Caco-2 (cell line): ENCODE results near the gene ZNF189. TPM values are rescaled to one million over a fixed set of nuclear protein-coding genes. Genes with fewer than 3 reads are reported as not detected.

ENCODE experiments used
- BruUV-seq: library from RNA; stranded (reverse); fragments of 400-500 nt; replicated peaks from 2 replicates; lab custom pipeline; 2021; lab: Mats Ljungman, UMichigan
- CTCF ChIA-PET: fragments of 300-600 bp; sonication (Branson Sonifier 250); formaldehyde crosslinking; loops from one replicate; lab custom pipeline; 2022; ENCODE audit warnings: antibody characterized with exemption; lab: Charles Lee
- POLR2A ChIA-PET: fragments of 300-600 bp; sonication (Branson Sonifier 250); formaldehyde crosslinking; loops from one replicate; lab custom pipeline; 2022; ENCODE audit warnings: antibody characterized with exemption; lab: Charles Lee
- DNase-seq, 2 experiments: peaks; one replicate each; pipeline versions ENCODE4 v3.0.0 to v3.0.0-alpha.2; 2020 to 2022
- H3K27me3 ChIP-seq: replicated peaks from 2 replicates; pipeline ENCODE4 v1.6.0; 2011; ENCODE audit warnings: low read length; ENCODE audit not compliant: control insufficient read depth, insufficient read depth
- H3K36me3 ChIP-seq: 2 replicates; pipeline ENCODE4 v1.5.1; 2011; ENCODE audit warnings: low read length; ENCODE audit not compliant: control insufficient read depth, insufficient read depth
- H3K4me1 ChIP-seq: fragments of 250-450 bp; sonication (Bioruptor Pico); 2 replicates; pipeline ENCODE4 v1.5.1; 2020; ENCODE audit warnings: mild to moderate bottlenecking
- H3K4me3 ChIP-seq: 2 replicates; pipeline ENCODE4 v1.5.1; 2011; ENCODE audit warnings: low read depth, mild to moderate bottlenecking, control low read depth, low read length
- H3K9me3 ChIP-seq: fragments of 250-450 bp; sonication (Bioruptor Pico); 2 replicates; pipeline ENCODE4 v1.5.1; 2020; ENCODE audit warnings: mild to moderate bottlenecking, moderate library complexity
- H3K27ac Mint-ChIP-seq: one replicate; pipeline ENCODE4 v1.8.0; 2022; ENCODE audit warnings: mixed read lengths; ENCODE audit not compliant: unreplicated experiment
- H3K27me3 Mint-ChIP-seq: one replicate; pipeline ENCODE4 v1.8.0; 2022; ENCODE audit warnings: mixed read lengths; ENCODE audit not compliant: insufficient read depth, unreplicated experiment
- H3K36me3 Mint-ChIP-seq: one replicate; pipeline ENCODE4 v1.8.0; 2022; ENCODE audit warnings: mild to moderate bottlenecking, mixed read lengths; ENCODE audit not compliant: insufficient read depth, unreplicated experiment
- H3K4me1 Mint-ChIP-seq: one replicate; pipeline ENCODE4 v1.8.0; 2022; ENCODE audit warnings: low read depth, mixed read lengths; ENCODE audit not compliant: unreplicated experiment
- H3K4me3 Mint-ChIP-seq: one replicate; pipeline ENCODE4 v1.8.0; 2022; ENCODE audit warnings: mild to moderate bottlenecking, moderate library complexity, mixed read lengths; ENCODE audit not compliant: unreplicated experiment
- H3K9me3 Mint-ChIP-seq: one replicate; pipeline ENCODE4 v1.8.0; 2022; ENCODE audit warnings: mixed read lengths; ENCODE audit not compliant: unreplicated experiment
- intact Hi-C: fragments of 100-400 bp; cut with micrococcal nuclease; formaldehyde crosslinking; loops from one replicate; pipeline ENCODE4 v1.10.0; 2022; ENCODE audit not compliant: unreplicated experiment
- total RNA-seq: library from RNA; stranded (reverse); gene quantifications from 2 replicates; pipeline ENCODE4 v1.2.3, GENCODE V29; 2022
- TF ChIP-seq, protein P1 (sequence below), 2 experiments: fragments of 200-600 bp in 1 of 2; IDR thresholded peaks; 1 replicate in 1 of 2; 2 replicates in 1 of 2; pipeline versions ENCODE4 v1.5.1 to v1.8.0; 2011 to 2022; ENCODE audit warnings: antibody characterized with exemption in 1 of 2, control low read depth in 1 of 2, inconsistent platforms in 1 of 2, low read depth in 1 of 2, low read length in 1 of 2, mild to moderate bottlenecking in 1 of 2, moderate library complexity in 1 of 2; ENCODE audit not compliant: insufficient read depth in 1 of 2, severe bottlenecking in 1 of 2, unreplicated experiment in 1 of 2

ZNF189 gene
- total RNA-seq, 1 experiment from 2014 or later = 15.3 TPM

DNA sequence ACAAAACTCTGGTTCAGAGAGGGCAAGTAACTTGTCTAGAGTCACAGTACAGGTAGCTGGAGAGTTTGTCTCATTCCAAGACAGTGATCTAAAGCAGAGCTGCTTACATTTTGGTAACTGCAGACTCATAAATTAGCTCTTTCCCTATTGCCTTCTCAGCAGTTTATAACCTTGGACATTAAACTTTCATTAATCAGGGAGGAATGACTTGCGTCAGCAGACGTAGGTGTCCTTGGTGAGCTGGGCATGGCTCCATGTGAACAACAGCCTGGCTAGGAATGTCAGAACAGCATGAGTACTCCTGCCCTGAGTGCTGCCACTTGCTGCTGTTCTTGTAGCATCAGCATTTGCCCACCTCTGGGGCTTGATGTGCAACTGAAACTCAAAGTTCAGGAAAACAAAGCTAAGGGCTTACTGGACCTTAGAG lies 39.2 kb downstream of the ZNF189 start:
- no peaks in the 10 kb centered on the region for H3K9me3 Mint-ChIP-seq
- no peak overlapping the region for H3K27ac Mint-ChIP-seq
- DNase-seq = no peak
- TF ChIP-seq, protein P1, sequence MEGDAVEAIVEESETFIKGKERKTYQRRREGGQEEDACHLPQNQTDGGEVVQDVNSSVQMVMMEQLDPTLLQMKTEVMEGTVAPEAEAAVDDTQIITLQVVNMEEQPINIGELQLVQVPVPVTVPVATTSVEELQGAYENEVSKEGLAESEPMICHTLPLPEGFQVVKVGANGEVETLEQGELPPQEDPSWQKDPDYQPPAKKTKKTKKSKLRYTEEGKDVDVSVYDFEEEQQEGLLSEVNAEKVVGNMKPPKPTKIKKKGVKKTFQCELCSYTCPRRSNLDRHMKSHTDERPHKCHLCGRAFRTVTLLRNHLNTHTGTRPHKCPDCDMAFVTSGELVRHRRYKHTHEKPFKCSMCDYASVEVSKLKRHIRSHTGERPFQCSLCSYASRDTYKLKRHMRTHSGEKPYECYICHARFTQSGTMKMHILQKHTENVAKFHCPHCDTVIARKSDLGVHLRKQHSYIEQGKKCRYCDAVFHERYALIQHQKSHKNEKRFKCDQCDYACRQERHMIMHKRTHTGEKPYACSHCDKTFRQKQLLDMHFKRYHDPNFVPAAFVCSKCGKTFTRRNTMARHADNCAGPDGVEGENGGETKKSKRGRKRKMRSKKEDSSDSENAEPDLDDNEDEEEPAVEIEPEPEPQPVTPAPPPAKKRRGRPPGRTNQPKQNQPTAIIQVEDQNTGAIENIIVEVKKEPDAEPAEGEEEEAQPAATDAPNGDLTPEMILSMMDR (IDR thresholded peaks at IDR 0.05; ENCODE audit: insufficient read depth in 1 of 2, low read depth in 1 of 2, low read length in 1 of 2, severe bottlenecking in 1 of 2, unreplicated experiment in 1 of 2) = no peak
- no peaks in the 10 kb centered on the region for H3K27me3 Mint-ChIP-seq
- H3K36me3 Mint-ChIP-seq = no peaks in the 10 kb centered on the region
- ChIA-PET CTCF (no interaction called here), POLR2A (no interaction called here)
- H3K9me3 ChIP-seq = peaks cover 3% of the 10 kb centered on the region; the same call in 1 of the 2 replicates
- intact Hi-C loops = no loop called here
- BruUV-seq = no TSS peak
- H3K27me3 ChIP-seq = no peaks in the 10 kb centered on the region
- H3K4me3 Mint-ChIP-seq = no peak overlapping the region
- H3K4me1 ChIP-seq = peaks cover 31% of the 10 kb centered on the region
- H3K4me1 Mint-ChIP-seq = peaks cover 28% of the 10 kb centered on the region
- no peaks in the 10 kb centered on the region for H3K36me3 ChIP-seq
- no peak overlapping the region for H3K4me3 ChIP-seq

DNA sequence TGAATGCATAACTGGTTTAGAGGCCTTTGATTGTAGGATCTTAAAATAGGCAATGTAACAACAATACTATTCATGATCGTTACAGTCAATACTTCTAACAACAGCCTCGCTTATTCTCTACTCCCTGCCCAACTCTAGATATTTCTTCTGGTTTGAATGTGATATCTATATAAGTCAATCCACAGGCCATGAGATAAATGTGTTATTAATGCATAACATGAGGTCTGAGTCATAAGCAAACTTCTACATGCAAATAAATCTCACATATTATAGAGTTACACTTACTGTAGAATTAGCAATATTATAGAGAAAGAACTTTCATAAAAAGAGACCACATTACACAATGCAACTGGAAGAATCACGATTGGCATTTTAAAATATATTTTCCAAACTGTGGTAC lies 39.9 kb downstream of the ZNF189 start:
- Mint-ChIP-seq H3K36me3 (no peaks in the 10 kb centered on the region), H3K9me3 (no peaks in the 10 kb centered on the region), H3K27ac (no peak overlapping the region), H3K4me1 (peaks cover 29% of the 10 kb centered on the region), H3K27me3 (no peaks in the 10 kb centered on the region), H3K4me3 (no peak overlapping the region)
- Histone ChIP-seq H3K9me3 (peaks cover 3% of the 10 kb centered on the region; the same call in 1 of the 2 replicates), H3K36me3 (no peaks in the 10 kb centered on the region), H3K27me3 (no peaks in the 10 kb centered on the region), H3K4me3 (no peak overlapping the region), H3K4me1 (peaks cover 30% of the 10 kb centered on the region)
- no TSS peak for BruUV-seq
- intact Hi-C loops = no loop called here
- POLR2A ChIA-PET = no interaction called here
- no peak for DNase-seq
- CTCF ChIA-PET = no interaction called here
- TF ChIP-seq, protein P1 (IDR thresholded peaks at IDR 0.05; ENCODE audit: insufficient read depth in 1 of 2, low read depth in 1 of 2, low read length in 1 of 2, severe bottlenecking in 1 of 2, unreplicated experiment in 1 of 2) = no peak

DNA sequence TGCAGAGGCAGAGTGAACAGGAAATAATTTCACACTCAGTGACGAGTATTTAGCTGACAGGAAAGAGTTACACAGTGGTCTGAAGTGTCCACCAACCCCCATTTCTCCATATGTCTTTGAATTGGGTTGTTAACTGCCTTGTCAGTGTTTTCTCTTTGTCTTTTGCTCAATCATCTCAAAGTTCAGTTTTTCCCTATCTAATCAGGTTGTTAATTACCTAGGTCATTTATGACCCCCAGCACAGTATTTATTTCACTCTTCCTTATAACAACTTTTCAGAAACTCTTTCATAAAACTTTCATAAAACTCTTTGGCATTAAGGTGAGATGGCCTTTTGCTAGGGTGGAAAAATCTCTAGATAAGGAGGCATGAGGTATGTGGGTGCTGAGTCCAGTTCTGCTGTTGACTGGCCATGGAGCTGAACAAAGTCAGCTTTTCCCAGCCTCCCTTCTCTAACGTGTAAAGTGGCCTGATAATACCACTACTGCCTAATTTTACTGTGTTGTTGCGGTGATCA lies 42.1 kb downstream of the ZNF189 start:
- DNase-seq = no peak
- Mint-ChIP-seq H3K36me3 (no peaks in the 10 kb centered on the region), H3K27me3 (no peaks in the 10 kb centered on the region), H3K9me3 (no peaks in the 10 kb centered on the region), H3K4me1 (peaks cover 23% of the 10 kb centered on the region), H3K4me3 (no peak overlapping the region), H3K27ac (no peak overlapping the region)
- Histone ChIP-seq H3K4me1 (peaks cover 30% of the 10 kb centered on the region), H3K36me3 (no peaks in the 10 kb centered on the region), H3K9me3 (peaks cover 3% of the 10 kb centered on the region; the same call in 1 of the 2 replicates), H3K27me3 (no peaks in the 10 kb centered on the region), H3K4me3 (no peak overlapping the region)
- TF ChIP-seq, protein P1 (IDR thresholded peaks at IDR 0.05; ENCODE audit: insufficient read depth in 1 of 2, low read depth in 1 of 2, low read length in 1 of 2, severe bottlenecking in 1 of 2, unreplicated experiment in 1 of 2) = no peak
- POLR2A ChIA-PET = no interaction called here
- BruUV-seq = no TSS peak
- intact Hi-C loops = no loop called here
- CTCF ChIA-PET = no interaction called here
